Fibroblast of lung (primary cell): ENCODE data around the gene FRK. TPM values are rescaled to one million over a fixed set of nuclear protein-coding genes. Genes with fewer than 3 reads are reported as not detected.
A peak's percentile ranks its signal among the peaks of the same experiment; 100 is the strongest.
"Not testable (repeated sequence)": the region's sequence is repeated elsewhere in the genome, so short reads cannot be mapped to it uniquely, and the experiment has no call there.

Experiments
- DNase-seq, 2 donors: peaks; one replicate each; pipeline versions ENCODE4 v3.0.0 to v3.0.0-alpha.2; 2010; ENCODE audit warnings: low read depth in 2 of 2
- H2AFZ ChIP-seq: 2 replicates; pipeline ENCODE4 v1.5.1; 2012; ENCODE audit warnings: low read length, control low read depth, inconsistent platforms
- H3K27ac ChIP-seq: 2 replicates; pipeline ENCODE4 v1.5.1; 2011; ENCODE audit warnings: low read length, control low read depth; ENCODE audit not compliant: insufficient read depth
- H3K27me3 ChIP-seq: 2 replicates; pipeline ENCODE4 v1.5.1; 2011; ENCODE audit warnings: mild to moderate bottlenecking, low read length; ENCODE audit not compliant: control insufficient read depth, insufficient read depth
- H3K36me3 ChIP-seq: 2 replicates; pipeline ENCODE4 v1.5.1; 2011; ENCODE audit warnings: low read length; ENCODE audit not compliant: control insufficient read depth, insufficient read depth
- H3K4me1 ChIP-seq: 2 replicates; pipeline ENCODE4 v1.5.1; 2011; ENCODE audit warnings: low read length; ENCODE audit not compliant: control insufficient read depth, insufficient read depth; ENCODE audit errors: extremely low read depth
- H3K4me2 ChIP-seq: 2 replicates; pipeline ENCODE4 v1.5.1; 2011; ENCODE audit warnings: low read length, control low read depth; ENCODE audit not compliant: insufficient read depth; ENCODE audit errors: extremely low read depth
- H3K4me3 ChIP-seq, 4 experiments: fragments of 200-600 bp in 1 of 4; sonication (generic) in 1 of 4; replicated peaks in 1 of 4; 2 replicates each; pipeline ENCODE4 v1.5.1; 2011 to 2016; ENCODE audit warnings: low read length in 4 of 4, low read depth in 3 of 4, mild to moderate bottlenecking in 3 of 4, control low read depth in 2 of 4, inconsistent platforms in 1 of 4, mixed read lengths in 1 of 4; ENCODE audit not compliant: insufficient read depth in 1 of 4; ENCODE audit errors: control extremely low read depth in 1 of 4
- H3K79me2 ChIP-seq: 2 replicates; pipeline ENCODE4 v1.5.1; 2012; ENCODE audit warnings: mild to moderate bottlenecking, low read length, inconsistent platforms; ENCODE audit not compliant: control insufficient read depth, insufficient read depth
- H3K9ac ChIP-seq: 2 replicates; pipeline ENCODE4 v1.5.1; 2011; ENCODE audit warnings: mild to moderate bottlenecking, low read length, control low read depth; ENCODE audit not compliant: insufficient read depth
- H3K9me3 ChIP-seq: 2 replicates; pipeline ENCODE4 v1.5.1; 2012; ENCODE audit warnings: low read depth, low read length; ENCODE audit not compliant: control insufficient read depth, insufficient read depth
- H4K20me1 ChIP-seq: 2 replicates; pipeline ENCODE4 v1.5.1; 2011; ENCODE audit warnings: low read length; ENCODE audit not compliant: control insufficient read depth, insufficient read depth; ENCODE audit errors: extremely low read depth
- CTCF ChIP-seq, 2 donors: IDR thresholded peaks in 1 of 2; conservative IDR thresholded peaks in 1 of 2; 1 replicate in 1 of 2; 2 replicates in 1 of 2; pipeline ENCODE4 v1.5.1; 2011 to 2012; ENCODE audit warnings: low read length in 2 of 2, control low read depth in 1 of 2, inconsistent platforms in 1 of 2, low read depth in 1 of 2, mild to moderate bottlenecking in 1 of 2
- EZH2 ChIP-seq: IDR thresholded peaks from 2 replicates; pipeline ENCODE4 v1.5.1; 2012; ENCODE audit warnings: low read length, control low read depth, mild to moderate bottlenecking; ENCODE audit errors: missing control alignments
- polyA plus RNA-seq, 2 donors: library from polyadenylated mRNA; depleted of rRNA in 1 of 2; stranded (reverse) in 1 of 2; unstranded in 1 of 2; fragments of >200 nt; gene quantifications; 2 replicates each; pipeline ENCODE4 v1.2.1, GENCODE V29; 2011 to 2012; ENCODE audit warnings: missing spikeins in 1 of 2
- total RNA-seq: library from RNA; depleted of rRNA; stranded (reverse); fragments of >200 nt; gene quantifications from 2 replicates; pipeline ENCODE4 v1.2.1, GENCODE V29; 2014

FRK gene
- total and polyA plus RNA-seq, 2 donors (not counting 1 experiment from before 2014, with no cell fraction given) = 0.18 to 0.33 TPM

- no peaks in the 10 kb centered on the region for H3K9me3 ChIP-seq
- no peak for DNase-seq
- no peak overlapping the region for H3K9ac ChIP-seq
- no peak overlapping the region for H3K4me3 ChIP-seq
- no peaks in the 10 kb centered on the region for H3K79me2 ChIP-seq
- no peak overlapping the region for H2AFZ ChIP-seq
- no peaks in the 10 kb centered on the region for H3K36me3 ChIP-seq
- H3K27ac ChIP-seq = no peak overlapping the region
- H4K20me1 ChIP-seq = no peaks in the 10 kb centered on the region
- TF ChIP-seq CTCF (conservative IDR thresholded peaks at IDR 0.05 in 1 of 2, IDR thresholded peaks at IDR 0.05 in 1 of 2; ENCODE audit: low read depth in 1 of 2, low read length in 2 of 2) = no peak
- no peak for TF ChIP-seq EZH2
- no peaks in the 10 kb centered on the region for H3K27me3 ChIP-seq
- H3K4me2 ChIP-seq = no peak overlapping the region
- no peaks in the 10 kb centered on the region for H3K4me1 ChIP-seq
Measured at GRCh38 chr6:116049321-116049720, 11.4 kb downstream of the FRK start.

- TF ChIP-seq CTCF (conservative IDR thresholded peaks at IDR 0.05 in 1 of 2, IDR thresholded peaks at IDR 0.05 in 1 of 2; ENCODE audit: low read depth in 1 of 2, low read length in 2 of 2) (no peak), EZH2 (no peak)
- no peaks in the 10 kb centered on the region for H3K27me3 ChIP-seq
- no peaks in the 10 kb centered on the region for H3K36me3 ChIP-seq
- no peak overlapping the region for H3K4me3 ChIP-seq
- no peaks in the 10 kb centered on the region for H3K9me3 ChIP-seq
- H3K4me1 ChIP-seq = no peaks in the 10 kb centered on the region
- H3K4me2 ChIP-seq = no peak overlapping the region
- H2AFZ ChIP-seq = no peak overlapping the region
- DNase-seq = peak in 1 of 2 donors; percentile 13
- H3K79me2 ChIP-seq = no peaks in the 10 kb centered on the region
- H4K20me1 ChIP-seq = no peaks in the 10 kb centered on the region
- no peak overlapping the region for H3K9ac ChIP-seq
- no peak overlapping the region for H3K27ac ChIP-seq
Measured at GRCh38 chr6:116047173-116047933, 13.3 kb downstream of the FRK start.

- Histone ChIP-seq H3K36me3 (no peaks in the 10 kb centered on the region), H3K79me2 (no peaks in the 10 kb centered on the region), H3K4me1 (no peaks in the 10 kb centered on the region), H3K9ac (no peak overlapping the region), H3K9me3 (no peaks in the 10 kb centered on the region), H3K4me3 (no peak overlapping the region), H3K27ac (no peak overlapping the region), H3K4me2 (no peak overlapping the region), H4K20me1 (no peaks in the 10 kb centered on the region), H2AFZ (no peak overlapping the region), H3K27me3 (no peaks in the 10 kb centered on the region)
- TF ChIP-seq EZH2 (no peak), CTCF (conservative IDR thresholded peaks at IDR 0.05 in 1 of 2, IDR thresholded peaks at IDR 0.05 in 1 of 2; ENCODE audit: low read depth in 1 of 2, low read length in 2 of 2) (no peak)
- DNase-seq = no peak
Measured at GRCh38 chr6:116046737-116047136, 14.0 kb downstream of the FRK start.

GRCh38 chr6:116046272-116046671 lies 14.4 kb downstream of the FRK start:
- not testable (repeated sequence) for H4K20me1 ChIP-seq, H3K27ac ChIP-seq, DNase-seq, H3K27me3 ChIP-seq, H3K79me2 ChIP-seq, H2AFZ ChIP-seq, H3K9me3 ChIP-seq, H3K9ac ChIP-seq, H3K4me1 ChIP-seq, H3K4me3 ChIP-seq, H3K36me3 ChIP-seq, H3K4me2 ChIP-seq
